GM13976 (cell line): ENCODE data around the gene WIPI1.

Experiments used
- DNase-seq: peaks from one replicate; pipeline ENCODE4 v3.0.0; 2012; ENCODE audit warnings: low spot score
- in situ Hi-C: fragments of 300-500 bp; cut with MboI; formaldehyde crosslinking; loops from one replicate; pipeline ENCODE4 v1.12.0; 2022; ENCODE audit warnings: low sequenced_read_pairs, mixed read lengths, inconsistent platforms; ENCODE audit not compliant: unreplicated experiment
- TF ChIP-seq, protein P1 (sequence below): IDR thresholded peaks from 2 replicates; pipeline ENCODE4 v1.5.1; 2012; ENCODE audit warnings: borderline replicate concordance, mild to moderate bottlenecking; ENCODE audit not compliant: insufficient read depth; ENCODE audit errors: extremely low read depth, missing control alignments, control extremely low read depth

Gene WIPI1

DNA sequence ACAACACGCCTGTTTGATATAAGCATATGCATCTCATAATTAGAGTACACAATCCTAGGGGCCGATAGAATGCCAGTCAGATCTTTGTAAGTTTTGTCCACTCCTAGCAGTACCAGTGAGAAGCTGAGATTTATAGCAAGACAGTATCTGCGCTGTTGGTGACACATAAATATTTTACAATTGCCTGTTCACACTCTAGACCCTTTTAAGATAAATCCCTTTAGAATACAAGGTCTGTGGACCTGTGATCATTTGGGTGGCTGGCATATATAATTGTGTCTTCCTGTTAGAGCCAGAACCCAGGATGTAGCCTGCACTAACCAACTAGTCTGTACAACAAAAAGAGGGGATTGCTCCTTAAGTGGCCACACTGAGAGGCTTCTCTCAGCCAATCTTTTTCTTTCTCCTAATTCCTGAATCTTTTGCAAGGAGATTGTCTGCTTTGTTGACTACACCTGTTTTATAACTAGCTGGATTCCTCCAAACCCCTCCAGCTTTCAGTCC lies 74.7 kb downstream of the WIPI1 start:
- TF ChIP-seq, protein P1, sequence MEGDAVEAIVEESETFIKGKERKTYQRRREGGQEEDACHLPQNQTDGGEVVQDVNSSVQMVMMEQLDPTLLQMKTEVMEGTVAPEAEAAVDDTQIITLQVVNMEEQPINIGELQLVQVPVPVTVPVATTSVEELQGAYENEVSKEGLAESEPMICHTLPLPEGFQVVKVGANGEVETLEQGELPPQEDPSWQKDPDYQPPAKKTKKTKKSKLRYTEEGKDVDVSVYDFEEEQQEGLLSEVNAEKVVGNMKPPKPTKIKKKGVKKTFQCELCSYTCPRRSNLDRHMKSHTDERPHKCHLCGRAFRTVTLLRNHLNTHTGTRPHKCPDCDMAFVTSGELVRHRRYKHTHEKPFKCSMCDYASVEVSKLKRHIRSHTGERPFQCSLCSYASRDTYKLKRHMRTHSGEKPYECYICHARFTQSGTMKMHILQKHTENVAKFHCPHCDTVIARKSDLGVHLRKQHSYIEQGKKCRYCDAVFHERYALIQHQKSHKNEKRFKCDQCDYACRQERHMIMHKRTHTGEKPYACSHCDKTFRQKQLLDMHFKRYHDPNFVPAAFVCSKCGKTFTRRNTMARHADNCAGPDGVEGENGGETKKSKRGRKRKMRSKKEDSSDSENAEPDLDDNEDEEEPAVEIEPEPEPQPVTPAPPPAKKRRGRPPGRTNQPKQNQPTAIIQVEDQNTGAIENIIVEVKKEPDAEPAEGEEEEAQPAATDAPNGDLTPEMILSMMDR: no peak
- DNase-seq: no peak
- in situ Hi-C loops: no loop called here

DNA sequence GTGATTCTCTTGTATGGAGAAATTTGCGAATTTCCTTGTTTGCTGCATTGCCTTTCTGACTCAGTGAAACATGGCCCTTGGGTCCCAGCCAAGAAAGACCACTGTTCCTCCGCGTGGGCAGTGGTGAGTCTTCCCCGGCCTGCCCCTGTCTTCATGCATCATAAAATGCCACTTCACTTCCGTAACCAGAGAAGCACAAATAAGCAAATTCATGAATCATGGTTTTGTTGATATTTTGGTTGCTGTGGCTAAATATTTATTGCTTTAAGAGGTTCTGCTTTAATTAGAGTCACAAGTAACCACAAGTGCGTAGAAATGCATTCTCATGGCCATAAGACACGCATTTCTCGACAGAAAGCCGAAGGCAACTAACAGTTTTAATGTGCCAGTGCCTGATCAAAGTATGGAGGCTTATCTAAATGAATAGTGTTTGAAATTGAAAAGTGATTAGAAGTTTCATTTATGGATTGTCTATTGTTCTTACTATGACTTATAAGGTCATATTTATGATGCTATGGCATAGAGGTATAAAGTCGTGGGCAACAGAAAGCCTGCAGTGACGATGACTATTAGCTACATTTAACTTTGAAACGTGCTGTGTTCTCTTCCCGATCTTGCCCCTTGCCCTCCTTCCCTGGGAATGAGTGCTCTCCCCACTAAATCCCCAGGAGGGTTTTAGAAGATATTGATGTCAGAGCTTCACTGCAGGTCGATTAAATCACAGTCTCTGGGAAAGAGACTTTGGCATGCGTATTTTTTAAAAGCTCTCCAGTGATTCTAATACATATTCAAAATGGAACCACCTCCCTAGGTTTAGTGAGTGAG lies 76.0 kb downstream of the WIPI1 start:
- DNase-seq: no peak
- TF ChIP-seq, protein P1: no peak
- in situ Hi-C loops: no loop called here

DNA sequence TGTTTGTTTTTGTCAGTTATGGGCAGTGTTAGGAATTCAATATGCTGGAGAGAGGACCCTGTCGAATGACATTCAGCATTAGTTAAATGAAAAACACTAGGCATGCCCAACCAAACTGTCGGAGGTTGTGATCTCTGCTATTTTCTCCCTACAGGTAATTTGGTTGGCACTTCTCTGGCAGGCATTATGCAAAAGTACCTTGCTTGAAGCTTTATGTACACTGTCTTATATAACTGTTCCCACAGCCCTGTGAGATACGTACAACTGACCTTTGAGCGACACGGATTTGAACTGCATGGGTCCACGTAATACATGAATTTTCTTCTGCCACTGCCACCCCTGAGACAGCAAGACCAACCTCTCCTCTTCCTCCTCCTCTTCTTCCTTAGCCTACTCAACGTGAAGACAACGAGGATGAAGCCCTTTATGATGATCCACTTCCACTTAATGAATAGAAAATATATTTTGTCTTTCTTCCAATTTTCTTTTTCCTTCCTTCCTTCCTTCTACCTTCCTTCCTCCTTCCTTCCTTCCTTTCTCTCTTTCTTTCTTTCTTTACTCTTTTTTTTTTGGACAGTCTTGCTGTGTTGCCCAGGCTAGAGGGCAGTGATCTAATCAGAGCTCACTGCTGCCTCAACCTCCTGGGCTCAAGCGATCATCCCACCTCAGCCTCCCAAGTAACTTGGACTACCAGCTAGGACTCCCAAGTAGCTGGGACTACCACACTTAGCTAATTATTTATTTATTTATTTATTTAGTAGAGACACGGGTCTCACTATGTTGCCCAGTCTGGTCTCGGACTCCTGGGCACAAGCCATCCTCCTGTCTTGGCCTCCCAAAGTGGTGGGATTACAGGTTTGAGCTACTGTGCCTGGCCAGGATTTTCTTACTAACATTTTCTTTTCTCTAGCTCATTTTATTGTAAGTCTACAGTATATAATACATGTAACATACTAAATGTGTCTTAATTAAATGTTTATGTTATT lies 77.3 kb downstream of the WIPI1 start:
- TF ChIP-seq, protein P1: no peak
- in situ Hi-C loops: no loop called here

DNA sequence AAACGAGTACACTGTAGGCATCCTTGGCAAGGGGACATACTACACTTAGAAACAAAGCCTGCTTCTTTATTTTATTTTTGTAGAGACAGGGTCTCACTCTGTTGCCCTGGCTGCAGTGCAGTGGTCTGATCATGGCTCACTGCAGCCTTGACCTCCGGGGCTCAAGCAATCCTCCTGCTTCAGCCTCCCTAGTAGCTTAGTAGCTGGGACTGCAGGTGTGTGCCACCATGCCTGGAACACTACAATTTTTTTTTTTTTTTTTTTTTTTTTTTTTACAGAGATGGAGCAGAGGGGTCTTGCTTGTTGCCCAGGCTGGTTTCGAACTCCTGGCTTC lies 78.2 kb downstream of the WIPI1 start:
- DNase-seq: no peak
- in situ Hi-C loops: no loop called here
- TF ChIP-seq, protein P1: no peak

More for the DNA sequence above, 77.3 kb downstream of the WIPI1 start:
- no peak for DNase-seq

DNA sequence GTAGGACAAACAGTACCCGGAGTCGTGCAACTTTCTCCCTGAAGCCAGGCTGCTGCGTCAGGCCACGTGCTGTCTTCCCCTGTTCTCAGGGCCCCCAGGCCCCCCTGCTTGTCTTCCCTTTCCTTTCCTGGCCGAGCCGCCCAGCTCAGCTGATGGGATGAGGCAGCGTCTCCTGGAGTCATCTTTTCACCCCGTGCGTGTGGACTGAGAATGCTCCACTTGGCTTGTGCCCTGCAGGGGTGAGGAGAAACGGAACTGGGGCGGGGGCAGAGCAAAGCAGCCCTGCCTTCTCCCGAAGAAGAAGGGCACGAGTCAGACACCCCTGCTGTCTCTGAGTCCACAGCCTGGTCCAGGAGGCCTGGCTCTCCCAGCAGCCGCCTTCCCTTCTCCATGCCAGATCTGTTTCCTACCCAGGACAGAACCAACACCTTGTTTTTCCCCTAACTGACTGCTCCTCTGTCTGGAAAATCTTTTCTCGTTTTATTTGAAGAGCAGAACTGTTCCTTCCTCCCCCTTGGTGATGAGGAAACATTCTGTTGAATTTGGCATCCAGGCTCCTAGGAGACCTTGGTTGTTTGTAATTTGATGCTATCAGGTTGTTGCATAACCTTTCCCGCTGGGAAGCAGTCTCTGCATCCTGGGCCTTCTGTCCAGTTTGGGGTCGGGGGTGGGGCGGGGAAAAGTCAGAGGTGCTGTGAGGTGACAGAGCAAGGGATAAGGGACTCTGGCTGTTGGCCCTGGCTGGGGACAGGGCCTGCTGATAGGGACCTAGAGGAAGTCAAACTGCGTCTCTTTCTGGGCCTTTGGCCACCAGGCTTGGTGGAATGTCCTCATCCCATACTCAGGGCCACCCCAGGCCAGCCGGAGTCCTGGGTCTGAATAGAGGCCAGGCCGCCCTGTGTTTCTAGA lies 78.8 kb downstream of the WIPI1 start:
- in situ Hi-C loops: no loop called here
- TF ChIP-seq, protein P1: no peak
- DNase-seq: no peak
